ENCODE measurements around the gene NPHS1.
"Not testable (repeated sequence)": the region's sequence is repeated elsewhere in the genome, so short reads cannot be mapped to it uniquely, and the experiment has no call there.

The NPHS1 gene

DNA sequence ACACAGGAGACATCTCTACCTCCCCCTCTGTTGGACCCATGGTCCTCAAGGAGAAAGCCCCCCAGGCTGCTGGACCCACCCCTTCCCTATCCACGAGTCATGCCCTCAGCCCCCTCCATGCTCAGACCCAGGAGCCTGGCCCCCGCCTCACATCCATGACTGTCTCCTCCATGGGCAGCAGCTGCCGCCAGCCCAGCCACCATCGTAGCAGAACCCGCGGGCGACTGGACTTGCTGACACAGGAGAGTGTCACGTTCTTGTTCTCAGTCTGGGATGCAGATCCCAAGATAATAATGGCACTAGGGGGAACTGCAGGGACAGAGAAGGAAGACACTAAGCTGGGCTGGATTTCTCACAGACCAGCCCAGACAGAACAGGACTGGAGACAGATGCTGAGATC lies 3.8 kb downstream of the NPHS1 start:
- no peak for DNase-seq

DNA sequence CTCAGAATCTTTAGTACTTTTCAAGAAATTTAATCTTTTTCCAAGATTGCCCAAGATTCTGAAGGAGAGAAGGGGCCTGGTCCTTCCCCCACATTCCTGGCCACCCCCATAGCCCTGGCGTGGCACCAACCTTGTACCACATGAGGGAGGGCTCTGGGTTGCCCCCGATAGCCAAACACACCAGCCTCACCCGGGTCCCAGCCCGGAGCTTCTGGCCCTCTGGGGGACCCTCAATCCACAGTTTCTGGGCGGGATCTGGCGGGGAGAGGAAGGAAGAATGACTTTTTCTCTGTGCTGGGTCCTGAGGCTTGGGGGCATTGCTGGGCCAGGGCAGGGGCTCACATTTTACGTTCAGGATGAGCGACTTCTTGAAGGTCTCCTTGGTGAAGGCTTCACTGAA lies 4.4 kb downstream of the NPHS1 start:
- DNase-seq: no peak

DNA sequence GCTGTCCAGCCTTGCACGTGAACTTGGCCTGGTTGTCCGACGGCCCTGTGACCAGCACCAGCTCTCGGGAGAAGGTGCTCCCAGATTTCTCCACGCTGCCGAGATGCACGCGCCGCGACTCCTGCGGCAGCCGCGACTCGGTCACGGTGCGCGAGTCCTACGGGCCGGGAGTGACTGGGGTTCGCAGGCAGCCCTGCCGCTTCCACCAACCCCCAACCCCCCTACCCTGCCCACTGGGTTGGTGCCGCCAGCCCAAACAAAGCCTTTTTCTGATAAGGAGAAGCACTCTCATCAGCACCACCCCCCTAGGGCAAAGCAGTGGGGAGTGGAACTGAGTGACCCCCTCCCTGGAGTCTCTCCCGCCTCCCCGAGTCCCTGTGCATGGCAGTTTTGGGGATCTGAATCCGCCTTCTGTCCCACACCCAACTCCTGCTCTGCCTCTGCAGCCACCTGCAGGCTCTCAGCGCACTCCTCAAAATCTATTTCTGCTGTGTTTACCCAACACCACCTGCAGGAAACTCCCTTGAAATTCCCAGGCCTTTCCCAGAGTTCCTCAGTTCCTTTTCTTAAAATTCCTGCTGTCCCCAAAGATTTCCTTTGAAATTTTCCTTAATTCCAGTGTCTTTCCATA lies 6.2 kb downstream of the NPHS1 start:
- DNase-seq: no peak

DNA sequence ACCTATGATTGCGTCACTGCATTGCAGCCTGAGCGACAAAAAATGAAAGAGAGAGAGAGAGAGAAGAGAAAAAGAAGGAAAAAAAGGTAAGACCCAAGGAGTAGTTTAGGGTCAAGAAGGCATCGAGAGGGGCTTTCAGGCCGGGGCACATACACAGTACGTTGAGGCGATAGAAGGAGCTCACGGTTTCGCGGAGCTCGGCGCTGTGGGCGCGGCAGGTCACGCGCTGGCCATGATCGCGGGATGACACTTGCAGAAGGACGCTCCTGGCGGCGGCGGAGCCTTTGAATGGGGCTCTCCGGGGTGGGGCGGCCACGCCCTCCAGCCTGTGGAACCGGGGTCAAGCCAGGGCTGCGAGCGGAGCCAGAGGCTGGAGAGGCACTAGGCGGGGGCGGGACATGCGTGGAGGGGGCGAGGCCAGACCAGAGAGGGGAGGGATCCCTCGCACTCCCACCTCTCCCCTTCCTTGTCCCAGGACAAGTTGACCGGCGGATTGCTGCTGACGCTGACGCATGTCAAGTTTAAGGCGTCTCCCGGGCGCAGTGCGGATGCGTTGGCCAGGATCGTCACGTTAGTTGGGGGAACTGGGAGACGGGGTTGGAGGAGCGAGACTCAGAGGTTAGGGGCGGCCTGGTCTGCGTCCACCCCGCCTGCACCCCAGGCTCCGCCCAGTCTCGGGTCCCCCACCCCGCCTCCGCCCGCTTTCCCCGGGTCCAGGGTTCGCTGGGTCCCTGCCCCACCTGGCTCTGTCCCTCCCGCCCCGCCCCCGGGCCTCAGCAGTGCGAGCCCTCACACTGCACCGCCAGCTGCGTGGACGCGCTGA lies 6.9 kb downstream of the NPHS1 start:
- DNase-seq: no peak

DNA sequence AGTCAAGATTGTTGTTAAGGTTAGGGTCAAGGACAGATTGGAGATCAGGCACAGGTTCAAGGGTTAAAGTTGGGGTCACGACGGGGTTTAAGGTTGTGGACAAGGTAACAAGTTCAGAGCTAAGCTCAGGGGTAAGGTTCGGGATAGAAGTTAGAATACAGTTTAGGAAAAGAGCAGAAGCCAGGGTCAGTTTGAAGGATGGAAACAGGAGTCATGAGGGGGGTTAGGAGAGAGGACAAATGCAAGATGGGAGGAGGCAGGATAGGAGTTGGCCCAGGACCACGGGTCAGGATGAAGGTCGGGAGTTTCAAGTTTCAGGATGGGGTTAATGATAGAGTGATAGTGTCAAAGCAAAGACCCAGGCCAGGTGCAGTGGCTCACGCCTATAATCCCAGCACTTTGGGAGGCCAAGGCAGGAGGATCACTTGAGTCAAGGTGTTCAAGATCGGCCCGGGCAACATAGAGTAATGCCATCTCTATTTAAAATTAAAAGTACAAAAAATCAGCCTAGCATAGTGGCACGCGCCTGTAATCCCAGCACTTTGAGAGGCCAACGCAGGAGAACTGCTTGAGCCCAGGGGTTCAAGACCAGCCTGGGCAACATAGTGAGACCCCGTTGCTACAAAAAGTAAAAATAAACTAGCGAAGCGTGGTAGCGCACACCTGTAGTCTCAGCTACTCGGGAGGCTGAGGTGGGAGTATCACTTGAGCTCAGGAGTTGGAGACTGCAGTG lies 7.7 kb downstream of the NPHS1 start:
- no peak for DNase-seq

DNA sequence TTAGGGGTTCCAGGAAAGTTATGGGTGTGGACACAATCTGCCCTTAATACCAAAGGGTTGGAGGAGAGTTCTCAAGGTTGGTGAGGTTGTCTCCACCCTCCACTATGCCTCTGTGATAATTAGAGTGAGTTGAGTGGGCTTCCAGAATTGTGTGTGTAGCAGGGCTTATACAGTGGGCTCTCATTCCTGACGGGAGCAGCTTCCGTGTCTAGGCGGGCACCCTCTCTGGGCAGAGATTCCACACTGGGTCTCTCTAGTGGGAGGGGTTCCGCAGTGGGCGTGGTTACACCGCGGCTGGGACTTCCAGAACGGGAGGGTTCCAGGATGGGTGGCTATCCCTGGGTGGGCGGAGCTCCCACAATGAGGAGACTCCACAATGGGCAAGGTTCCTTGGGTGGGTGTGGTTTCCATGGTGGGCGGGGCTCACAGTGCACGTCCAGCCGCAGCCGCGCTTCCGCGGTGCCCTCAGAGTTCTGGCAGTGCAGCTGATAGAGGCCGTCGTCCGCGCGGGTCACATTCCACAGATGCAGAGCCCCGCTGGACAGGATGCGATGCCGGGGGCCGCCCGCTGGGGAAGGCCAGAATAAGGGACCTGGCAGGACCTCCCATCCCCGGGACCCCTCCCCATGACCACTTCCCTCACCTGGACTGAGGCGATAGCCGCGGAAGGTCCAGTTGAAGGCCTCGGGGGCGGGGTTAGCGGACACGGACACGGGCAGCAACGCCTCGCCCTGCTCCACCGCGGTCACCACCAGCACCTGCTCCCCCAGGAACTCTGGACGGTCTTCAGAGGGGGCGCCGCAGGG lies 8.4 kb downstream of the NPHS1 start:
- DNase-seq: no peak

DNA sequence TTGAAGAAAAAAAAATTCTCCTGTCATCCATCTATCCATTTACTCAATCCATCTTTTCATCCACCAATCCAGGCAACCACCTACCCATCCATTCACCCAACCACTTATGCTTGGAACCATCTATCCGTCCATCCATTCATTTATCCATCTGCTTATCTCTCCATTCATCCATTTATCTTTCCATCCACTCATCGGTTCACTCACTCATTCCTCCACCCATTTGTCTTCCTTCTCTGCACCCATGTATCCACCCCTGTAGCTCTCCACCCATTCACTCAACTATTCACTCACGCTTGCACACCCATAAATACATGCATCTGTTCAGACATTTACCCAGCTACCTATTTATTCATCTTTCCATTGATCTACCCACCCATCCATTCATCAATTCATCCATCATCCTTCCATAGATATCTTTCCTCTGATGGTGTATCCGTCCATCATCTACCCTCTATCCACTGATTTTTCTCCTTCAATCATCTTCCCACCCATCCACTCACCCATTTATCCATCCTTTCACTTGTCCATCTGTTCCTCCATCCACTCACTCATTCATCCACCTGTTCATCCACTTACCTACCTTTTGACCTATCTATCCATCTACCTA lies 9.5 kb downstream of the NPHS1 start:
- DNase-seq: no peak

DNA sequence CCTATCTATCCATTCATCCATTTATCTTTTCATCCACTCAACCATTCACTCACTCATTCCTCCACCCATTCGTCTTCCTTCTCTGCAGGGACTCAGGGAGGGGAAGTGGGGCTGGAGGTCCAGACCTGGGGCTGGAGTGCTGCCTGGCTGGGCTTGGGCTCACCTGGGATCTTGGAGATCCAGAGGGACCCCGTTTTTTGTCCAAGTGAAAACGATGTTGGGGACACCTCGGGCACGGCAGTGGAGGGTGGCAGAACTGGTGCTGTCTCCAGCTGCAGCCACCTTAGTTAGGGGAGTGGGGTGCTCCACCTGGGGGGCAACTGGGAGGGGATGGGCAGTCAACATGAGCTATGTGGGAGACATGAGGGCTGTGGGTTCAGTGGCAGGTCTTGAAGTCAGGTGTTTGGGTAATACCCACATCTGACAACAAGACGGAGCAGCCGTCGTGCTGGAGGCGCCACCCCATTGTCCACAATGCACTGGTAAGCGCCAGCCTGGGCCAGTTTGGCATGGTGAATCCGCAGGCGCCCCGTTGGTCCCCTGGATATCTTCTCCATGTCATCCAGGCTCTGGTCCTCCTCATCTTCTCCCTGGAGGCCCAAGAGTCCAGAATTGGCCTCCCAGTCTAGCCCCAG lies 10.2 kb downstream of the NPHS1 start:
- DNase-seq: no peak

DNA sequence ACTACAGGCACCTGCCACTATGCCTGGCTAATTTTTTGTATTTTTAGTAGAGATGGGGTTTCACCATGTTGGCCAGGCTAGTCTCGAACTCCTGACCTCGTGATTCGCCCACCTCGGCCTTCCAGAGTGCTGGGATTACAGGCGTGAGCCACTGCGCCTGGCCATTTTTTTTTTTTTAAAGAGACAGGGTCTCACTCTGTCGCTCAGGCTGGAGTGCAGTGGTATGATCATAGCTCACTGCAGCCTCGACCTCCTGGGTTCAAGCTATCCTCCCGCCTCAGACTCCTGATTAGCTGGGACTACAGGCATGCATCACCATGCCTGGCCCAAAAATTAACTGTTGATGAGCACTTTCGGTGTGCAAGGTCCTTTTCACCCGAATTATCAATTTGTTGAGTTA lies 16.2 kb downstream of the NPHS1 start:
- DNase-seq: not testable (repeated sequence)

DNA sequence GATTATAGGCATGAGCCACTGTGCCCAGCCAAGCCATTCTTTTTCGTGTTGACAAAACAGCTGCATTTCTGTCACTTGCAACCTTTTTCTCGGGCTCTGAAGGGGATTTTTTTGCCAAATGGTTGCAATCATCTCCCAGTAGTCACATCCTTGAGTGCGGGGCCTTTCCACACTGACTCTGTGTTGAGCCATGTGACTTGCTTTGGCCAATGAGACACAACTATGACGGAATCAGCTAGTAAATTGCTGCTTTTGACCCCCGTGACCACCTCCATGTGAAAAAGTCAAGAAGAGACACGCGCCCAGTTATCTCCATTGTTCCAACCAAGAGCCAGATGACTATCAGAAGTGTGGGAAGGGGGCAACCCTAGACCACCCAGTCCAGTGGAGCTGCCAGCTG lies 18.3 kb downstream of the NPHS1 start:
- no peak for DNase-seq

DNA sequence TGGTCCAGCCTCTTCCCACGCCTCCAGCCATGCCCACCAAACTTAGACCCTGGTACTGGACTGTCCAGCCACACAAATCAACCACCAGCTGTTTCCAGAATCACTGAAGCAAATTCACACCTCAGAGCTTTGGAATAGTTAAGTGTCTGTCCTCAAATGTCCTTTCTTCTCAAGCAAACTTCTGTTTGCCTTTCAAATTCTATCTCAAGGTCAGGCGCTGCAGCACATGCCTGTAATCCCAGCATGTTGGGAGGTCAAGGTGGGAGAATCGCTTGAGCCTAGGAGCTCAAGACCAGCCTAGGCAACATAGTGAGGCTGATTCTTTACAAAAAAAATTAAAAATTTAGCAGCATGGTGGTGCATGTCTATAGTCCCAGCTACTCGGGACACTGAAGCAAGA lies 20.2 kb downstream of the NPHS1 start:
- no peak for DNase-seq

DNA sequence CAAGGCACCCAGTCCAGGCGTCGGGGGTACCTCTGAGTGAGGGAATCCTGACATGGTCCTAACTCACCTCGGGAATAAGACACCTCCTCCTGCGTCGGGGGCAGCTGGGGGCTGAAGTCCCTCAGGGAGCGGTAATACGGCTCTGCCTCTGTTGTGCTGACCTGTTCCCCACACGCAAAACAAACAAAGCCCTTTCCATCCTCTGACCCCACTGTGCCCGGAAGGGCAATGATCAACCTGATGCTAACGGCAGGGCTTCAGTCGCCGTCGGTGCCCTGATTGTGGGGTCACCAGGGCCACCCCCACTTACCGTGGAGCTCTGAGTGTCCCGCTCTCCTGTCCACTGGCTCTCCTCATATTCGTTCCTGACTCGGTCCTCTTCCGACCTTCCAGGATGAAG lies 21.3 kb downstream of the NPHS1 start:
- DNase-seq: no peak

DNA sequence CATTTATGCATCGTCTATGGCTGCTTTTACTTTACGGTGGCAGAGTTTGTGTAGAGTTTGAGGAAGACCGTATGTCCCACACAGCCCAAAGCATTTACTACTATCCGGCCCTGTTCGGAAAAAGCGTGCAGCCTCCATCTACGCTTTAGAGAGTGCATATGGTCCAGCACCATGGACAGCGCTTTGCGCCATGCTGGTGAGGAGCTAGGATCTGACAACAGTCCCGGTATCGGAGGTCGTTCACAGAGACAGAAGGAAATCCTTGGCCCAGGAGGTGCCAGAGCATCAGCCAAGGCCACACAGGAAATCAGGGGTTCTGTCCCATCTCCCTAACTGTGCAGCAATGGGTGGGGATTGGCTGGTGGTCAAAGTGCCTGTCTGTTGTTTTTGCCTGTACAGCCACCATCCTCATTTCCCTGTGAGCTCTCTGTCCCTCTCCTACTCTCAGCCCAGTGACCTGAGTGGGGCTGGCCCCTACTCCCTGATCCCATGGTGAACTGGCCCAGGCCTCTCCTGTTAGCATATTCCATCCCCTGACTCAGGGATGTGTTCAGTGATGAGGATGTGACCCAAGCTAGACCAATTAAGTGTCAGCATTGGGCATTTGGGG lies 23.5 kb downstream of the NPHS1 start:
- peak; percentile 37 for DNase-seq

DNA sequence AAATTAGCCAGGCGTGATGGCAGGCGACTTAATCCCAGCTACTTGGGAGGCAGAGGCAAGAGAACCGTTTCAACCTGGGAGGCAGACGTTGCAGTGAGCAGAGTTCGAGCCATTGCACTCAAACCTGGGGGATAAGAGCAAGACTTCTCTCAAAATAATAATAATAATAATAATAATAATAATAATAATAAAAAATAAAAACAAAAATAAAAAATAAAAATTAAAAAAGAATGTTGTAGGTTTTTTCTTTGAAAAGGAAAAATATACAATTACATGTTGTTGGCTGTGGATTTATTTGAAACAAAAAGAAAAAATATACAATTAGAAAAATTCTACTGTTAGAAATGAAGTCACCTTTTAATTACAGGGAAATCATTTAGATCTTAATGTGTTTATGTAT lies 28.2 kb downstream of the NPHS1 start:
- no peak for DNase-seq

DNA sequence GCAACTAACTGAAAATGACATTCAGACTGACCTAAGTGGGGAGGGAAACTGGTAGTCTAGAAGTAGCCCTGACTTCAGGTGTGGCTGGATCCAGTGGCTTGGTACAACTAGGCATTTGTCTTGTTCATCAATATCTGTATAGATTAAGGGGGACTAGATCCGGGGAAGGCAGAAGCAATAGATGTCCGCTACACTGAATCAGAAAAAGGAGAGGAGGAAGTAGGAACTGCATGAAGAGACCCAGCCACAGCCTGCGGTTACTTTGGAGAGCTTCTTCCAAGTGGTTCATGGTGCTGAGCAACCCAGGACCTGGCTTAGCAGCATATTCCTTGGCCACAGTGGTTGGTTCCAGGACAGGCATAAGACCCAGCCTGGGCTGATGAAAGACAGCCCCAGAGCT lies 29.7 kb downstream of the NPHS1 start:
- no peak for DNase-seq

DNA sequence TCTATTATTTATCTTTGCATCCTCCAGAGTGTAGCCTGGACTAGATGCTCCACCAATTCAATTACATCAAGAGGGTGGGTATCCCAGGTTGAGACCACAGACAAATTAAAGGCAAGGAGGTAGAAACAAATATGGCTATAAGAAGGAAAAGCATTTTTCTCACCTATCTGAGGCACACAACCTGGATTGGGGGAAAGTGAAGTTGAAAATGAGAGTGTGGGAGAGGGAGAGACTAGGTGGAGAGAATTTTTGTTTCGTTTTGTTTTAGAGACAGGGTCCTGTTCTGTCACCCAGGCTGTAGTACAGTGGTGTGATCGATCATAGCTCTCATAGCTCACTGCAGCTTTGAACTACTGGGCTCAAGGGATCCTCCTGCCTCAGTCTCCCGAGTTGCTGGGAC lies 33.9 kb downstream of the NPHS1 start:
- no peak for DNase-seq

DNA sequence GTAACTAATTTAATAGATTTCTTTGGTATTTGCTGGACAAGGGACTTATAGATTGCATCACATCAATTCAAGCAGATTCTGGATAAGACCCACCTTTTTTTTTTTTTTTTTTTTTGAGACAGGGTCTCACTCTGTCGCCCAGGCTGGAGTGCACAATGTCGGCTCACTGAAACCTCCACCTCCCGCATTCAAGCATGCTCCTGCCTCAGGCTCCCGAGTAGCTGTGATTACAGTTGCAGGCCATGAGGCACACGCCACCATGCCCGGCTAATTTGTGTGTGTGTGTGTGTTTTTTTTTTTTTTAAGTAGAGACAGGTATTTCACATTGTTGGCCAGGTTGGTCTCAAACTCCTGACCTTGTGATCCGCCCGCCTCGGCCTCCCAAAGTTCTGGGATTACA lies 35.5 kb downstream of the NPHS1 start:
- no peak for DNase-seq

DNA sequence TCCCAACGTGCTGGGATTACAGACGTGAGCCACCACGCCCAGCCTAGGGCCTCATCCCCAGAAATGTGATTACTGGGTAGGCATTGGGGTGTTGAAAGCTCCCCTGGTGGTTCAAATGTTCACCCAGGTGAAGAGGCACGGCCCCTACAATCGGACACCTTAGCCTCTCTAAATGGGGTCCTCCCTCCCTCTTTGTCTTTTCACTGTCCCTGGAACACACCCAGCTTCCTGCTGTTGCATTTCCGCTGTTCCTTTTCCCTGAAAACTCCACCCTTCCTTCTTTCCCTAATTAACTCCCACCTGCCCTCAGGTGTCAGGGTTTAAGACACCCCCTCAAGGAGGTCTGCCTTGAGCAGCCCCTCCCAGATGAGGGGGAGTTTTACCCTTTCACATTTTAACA lies 36.0 kb downstream of the NPHS1 start:
- DNase-seq: no peak

DNA sequence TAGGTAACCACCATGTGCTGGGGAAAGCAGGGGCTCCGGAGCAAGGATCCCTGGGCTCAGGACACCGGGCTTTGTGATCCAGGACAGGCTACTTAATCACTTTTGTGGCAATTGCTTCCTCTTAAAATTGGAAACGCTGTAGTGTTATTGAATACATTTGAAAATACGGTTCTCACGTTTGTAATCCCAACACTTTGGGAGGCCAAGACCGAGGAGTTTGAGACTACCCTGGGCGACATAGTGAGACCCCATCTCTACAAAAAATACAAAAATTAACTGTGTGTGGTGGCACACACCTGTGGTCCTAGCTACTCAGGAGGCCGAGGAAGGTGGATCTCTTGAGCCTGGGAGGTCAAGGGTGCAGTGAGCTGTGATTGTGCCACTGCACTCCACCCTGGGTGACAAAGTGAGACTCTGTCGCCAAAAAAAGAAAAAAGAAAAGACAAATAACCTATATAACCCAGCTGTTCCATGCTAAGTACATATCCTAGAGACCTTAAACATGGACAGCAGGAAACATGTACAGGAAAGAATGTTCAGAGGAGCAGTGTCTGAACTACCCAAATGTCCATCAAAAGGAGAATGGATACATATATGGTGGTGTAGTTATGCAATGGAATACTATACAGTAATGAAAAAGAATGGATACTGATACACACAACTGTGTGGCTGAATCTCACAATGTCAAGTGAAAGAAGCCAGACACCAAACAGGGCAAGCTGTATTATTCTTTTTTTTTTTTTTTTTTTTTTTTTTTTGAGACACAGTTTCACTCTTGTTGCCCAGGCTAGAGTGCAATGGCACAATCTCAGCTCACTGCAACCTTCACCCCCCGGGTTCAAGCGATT lies 39.0 kb downstream of the NPHS1 start:
- no peak for DNase-seq

DNA sequence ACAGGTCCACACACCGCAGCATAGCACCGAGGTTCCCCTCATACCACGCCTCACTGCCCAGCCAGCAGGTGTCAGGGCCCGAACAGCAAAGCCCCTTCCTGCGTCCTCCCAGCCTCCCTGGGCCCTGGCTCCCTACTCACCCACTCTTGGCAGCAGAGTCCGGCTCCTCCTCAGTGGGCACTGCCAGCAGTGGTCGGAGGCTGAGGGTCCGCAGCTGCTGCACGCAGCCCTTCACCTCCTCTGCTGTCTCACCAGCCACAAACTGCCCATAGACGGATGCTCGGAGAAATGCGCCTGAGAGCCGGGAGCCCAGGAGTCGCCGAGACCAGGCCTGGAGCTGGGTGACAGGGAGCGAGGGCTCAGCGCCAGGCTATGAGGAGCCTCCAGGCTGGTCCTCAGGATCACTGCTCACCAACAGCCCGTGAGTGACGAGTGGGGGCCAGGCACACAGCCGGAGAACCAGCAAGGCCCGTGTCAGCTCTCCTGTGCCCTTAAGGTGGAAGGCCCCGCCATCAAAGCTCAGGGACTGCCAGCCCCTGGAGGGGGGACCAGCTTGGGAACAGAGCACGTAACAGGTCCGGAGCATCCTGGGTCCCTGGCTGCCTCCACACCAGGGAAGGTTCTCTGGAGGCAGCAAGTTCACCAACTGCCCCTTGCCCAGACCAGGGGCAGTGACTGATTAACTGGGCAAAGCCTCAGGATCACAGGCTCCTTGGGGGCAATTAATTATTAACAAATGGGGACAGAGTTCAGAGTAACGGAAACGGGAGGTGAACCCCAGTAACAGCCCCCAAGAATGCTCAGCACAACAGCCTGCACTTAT lies 39.9 kb downstream of the NPHS1 start, which contains the start of gene PRODH2:
TSS of gene PRODH2 (minus strand) at position 626 of the 823 bp plus-strand sequence. CDS start at position 586, 40 bp downstream.
- DNase-seq: no peak
